DND-41 (cell line): Measurements from ENCODE around the gene SGIP1.
"Not testable (repeated sequence)": the region's sequence is repeated elsewhere in the genome, so short reads cannot be mapped to it uniquely, and the experiment has no call there.

Experiments used
- ATAC-seq: fragments of 200-7000 bp; cut with Tn5 transposase; 3 replicates; pipeline ENCODE4 v1.9.1; 2021; ENCODE audit warnings: low read depth; ENCODE audit not compliant: insufficient read depth
- DNase-seq: peaks from one replicate; pipeline ENCODE4 v3.0.0-alpha.2; 2020
- H2AFZ ChIP-seq: 2 replicates; pipeline ENCODE4 v1.6.0; 2012; ENCODE audit warnings: low read depth, low read length
- H3K27ac ChIP-seq: 2 replicates; pipeline ENCODE4 v1.5.1; 2012; ENCODE audit warnings: low read length, inconsistent platforms
- H3K27me3 ChIP-seq: fragments of 200-600 bp; sonication (generic); 2 replicates; pipeline ENCODE4 v1.6.0; 2012; ENCODE audit warnings: low read length, mild to moderate bottlenecking, inconsistent platforms; ENCODE audit not compliant: insufficient read depth, poor library complexity
- H3K36me3 ChIP-seq: 2 replicates; pipeline ENCODE4 v1.5.1; 2012; ENCODE audit warnings: low read length, inconsistent platforms; ENCODE audit not compliant: insufficient read depth
- H3K4me1 ChIP-seq: 2 replicates; pipeline ENCODE4 v1.5.1; 2012; ENCODE audit warnings: mild to moderate bottlenecking, low read length; ENCODE audit not compliant: insufficient read depth
- H3K4me2 ChIP-seq: 2 replicates; pipeline ENCODE4 v1.6.0; 2012; ENCODE audit warnings: mild to moderate bottlenecking, moderate library complexity, low read length, inconsistent platforms; ENCODE audit not compliant: insufficient read depth
- H3K4me3 ChIP-seq, 2 experiments: fragments of 200-600 bp in 1 of 2; shearing (Covaris generic) in 1 of 2; 2 replicates each; pipeline ENCODE4 v1.5.1; 2012 to 2016; ENCODE audit warnings: inconsistent platforms in 2 of 2, low read length in 2 of 2, mild to moderate bottlenecking in 2 of 2, low read depth in 1 of 2, moderate library complexity in 1 of 2
- H3K79me2 ChIP-seq: 2 replicates; pipeline ENCODE4 v1.6.0; 2012; ENCODE audit warnings: low read length, inconsistent platforms; ENCODE audit not compliant: insufficient read depth
- H3K9ac ChIP-seq: 2 replicates; pipeline ENCODE4 v1.6.0; 2012; ENCODE audit warnings: low read depth, mild to moderate bottlenecking, inconsistent platforms, low read length, moderate library complexity
- H3K9me3 ChIP-seq: 2 replicates; pipeline ENCODE4 v1.5.1; 2012; ENCODE audit warnings: low read length, moderate library complexity, mild to moderate bottlenecking, inconsistent platforms; ENCODE audit not compliant: insufficient read depth, severe bottlenecking
- H4K20me1 ChIP-seq: 2 replicates; pipeline ENCODE4 v1.6.0; 2012; ENCODE audit warnings: low read length; ENCODE audit not compliant: insufficient read depth
- EZH2 ChIP-seq: IDR thresholded peaks from 3 replicates; pipeline ENCODE4 v1.6.1; 2012; ENCODE audit warnings: borderline replicate concordance, low read depth, mild to moderate bottlenecking, moderate library complexity, low read length, inconsistent platforms; ENCODE audit not compliant: severe bottlenecking
- TF ChIP-seq, protein P1 (sequence below): IDR thresholded peaks from 2 replicates; pipeline ENCODE4 v1.5.1; 2012; ENCODE audit warnings: borderline replicate concordance, low read length, moderate library complexity, mild to moderate bottlenecking; ENCODE audit not compliant: poor library complexity, severe bottlenecking; ENCODE audit errors: extremely low read depth

SGIP1 gene

DNA sequence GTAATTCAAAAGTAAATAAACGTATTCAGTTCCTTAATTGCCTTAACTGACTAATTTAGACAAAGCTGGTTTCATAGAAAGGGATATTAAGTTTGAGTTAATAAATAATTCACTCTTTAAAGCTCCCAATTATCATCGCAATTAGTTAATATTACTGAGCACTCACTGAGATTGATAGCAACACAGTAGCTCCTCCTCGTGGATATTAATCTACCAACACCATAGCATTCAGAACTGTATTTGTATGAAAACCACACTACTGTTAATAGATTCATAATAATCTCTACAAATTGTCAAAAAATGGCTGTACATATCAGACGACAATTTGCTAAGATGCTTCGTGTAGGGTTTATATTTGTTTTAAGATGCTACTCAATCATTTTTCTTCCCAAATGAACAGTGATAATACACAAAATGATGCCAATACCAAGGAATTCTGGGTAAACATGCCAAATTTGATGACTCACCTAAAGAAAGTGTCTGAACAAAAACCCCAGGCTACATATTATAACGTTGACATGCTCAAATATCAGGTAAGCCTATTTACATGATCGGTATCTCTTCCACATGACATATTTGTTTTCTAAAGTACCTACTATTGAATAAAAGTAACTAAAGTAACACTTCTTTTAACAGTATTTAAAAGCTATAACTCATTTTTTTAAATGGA lies 199.5 kb downstream of the SGIP1 start:
- Histone ChIP-seq H3K4me2 (peak overlapping the region; percentile 36; the same call in 1 of the 2 replicates), H3K27ac (peak overlapping the region; percentile 84)

GRCh38 chr1:66734531-66734930 lies 200.6 kb downstream of the SGIP1 start:
- not testable (repeated sequence) for H2AFZ ChIP-seq, DNase-seq, H4K20me1 ChIP-seq, H3K36me3 ChIP-seq, H3K9ac ChIP-seq, H3K27ac ChIP-seq, ATAC-seq, H3K4me2 ChIP-seq, H3K4me3 ChIP-seq, H3K9me3 ChIP-seq, H3K27me3 ChIP-seq, H3K79me2 ChIP-seq
- H3K4me1 ChIP-seq: peaks cover 48% of the 10 kb centered on the region

More for the DNA sequence above, 199.5 kb downstream of the SGIP1 start:
- no peaks in the 10 kb centered on the region for H3K9me3 ChIP-seq
- TF ChIP-seq, protein P1, sequence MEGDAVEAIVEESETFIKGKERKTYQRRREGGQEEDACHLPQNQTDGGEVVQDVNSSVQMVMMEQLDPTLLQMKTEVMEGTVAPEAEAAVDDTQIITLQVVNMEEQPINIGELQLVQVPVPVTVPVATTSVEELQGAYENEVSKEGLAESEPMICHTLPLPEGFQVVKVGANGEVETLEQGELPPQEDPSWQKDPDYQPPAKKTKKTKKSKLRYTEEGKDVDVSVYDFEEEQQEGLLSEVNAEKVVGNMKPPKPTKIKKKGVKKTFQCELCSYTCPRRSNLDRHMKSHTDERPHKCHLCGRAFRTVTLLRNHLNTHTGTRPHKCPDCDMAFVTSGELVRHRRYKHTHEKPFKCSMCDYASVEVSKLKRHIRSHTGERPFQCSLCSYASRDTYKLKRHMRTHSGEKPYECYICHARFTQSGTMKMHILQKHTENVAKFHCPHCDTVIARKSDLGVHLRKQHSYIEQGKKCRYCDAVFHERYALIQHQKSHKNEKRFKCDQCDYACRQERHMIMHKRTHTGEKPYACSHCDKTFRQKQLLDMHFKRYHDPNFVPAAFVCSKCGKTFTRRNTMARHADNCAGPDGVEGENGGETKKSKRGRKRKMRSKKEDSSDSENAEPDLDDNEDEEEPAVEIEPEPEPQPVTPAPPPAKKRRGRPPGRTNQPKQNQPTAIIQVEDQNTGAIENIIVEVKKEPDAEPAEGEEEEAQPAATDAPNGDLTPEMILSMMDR: no peak
- no peak for TF ChIP-seq EZH2
- H3K36me3 ChIP-seq: no peaks in the 10 kb centered on the region
- no peak overlapping the region for H3K4me3 ChIP-seq
- H3K4me1 ChIP-seq: peaks cover 53% of the 10 kb centered on the region
- ATAC-seq (no peak), DNase-seq (no peak)
- no peaks in the 10 kb centered on the region for H4K20me1 ChIP-seq
- peak overlapping the region; percentile 40 for H3K9ac ChIP-seq
- H2AFZ ChIP-seq: peak overlapping the region; percentile 56
- H3K27me3 ChIP-seq: no peaks in the 10 kb centered on the region
- no peaks in the 10 kb centered on the region for H3K79me2 ChIP-seq

- peaks cover 19% of the 10 kb centered on the region for H3K4me1 ChIP-seq
- H3K4me3 ChIP-seq: no peak overlapping the region
These were observed 203.9 kb downstream of the SGIP1 start for GRCh38 chr1:66737836-66738235.

More at GRCh38 chr1:66737836-66738235, 203.9 kb downstream of the SGIP1 start:
- Histone ChIP-seq H3K9ac (no peak overlapping the region), H4K20me1 (no peaks in the 10 kb centered on the region), H3K4me2 (no peak overlapping the region), H3K79me2 (no peaks in the 10 kb centered on the region), H3K9me3 (no peaks in the 10 kb centered on the region), H3K27ac (no peak overlapping the region), H3K36me3 (no peaks in the 10 kb centered on the region), H2AFZ (0 out of 2 replicates have a peak overlapping the region, but pooled peaks have one; percentile 28), H3K27me3 (no peaks in the 10 kb centered on the region)
- DNase-seq: no peak
- ATAC-seq: no peak
- TF ChIP-seq, protein P1: no peak
- TF ChIP-seq EZH2: no peak
